NCI-H345 treated with DMSO at 0.1 percent for 48 hours (cell line): ENCODE measurements around the gene TCEA2.

Experiments
- DNase-seq: peaks from one replicate; lab custom pipeline; 2025; ENCODE audit not compliant: unreplicated experiment; lab: John Stamatoyannopoulos, UW

TCEA2 gene

GRCh38 chr20:64063389-64064144, 569 bp downstream of the TCEA2 start:
- no peak for DNase-seq

GRCh38 chr20:64064145-64064698, 1.2 kb downstream of the TCEA2 start:
- DNase-seq, result no peak

- no peak for DNase-seq
Measured at GRCh38 chr20:64065062-64065973, 2.3 kb downstream of the TCEA2 start.

GRCh38 chr20:64065974-64066343, 3.0 kb downstream of the TCEA2 start:
- no peak for DNase-seq

GRCh38 chr20:64067005-64067632, 4.1 kb downstream of the TCEA2 start:
- no peak for DNase-seq

GRCh38 chr20:64067733-64068307, 4.8 kb downstream of the TCEA2 start:
- no peak for DNase-seq

- no peak for DNase-seq
Measured at GRCh38 chr20:64068386-64069208, 5.6 kb downstream of the TCEA2 start.

- DNase-seq, result no peak
Measured at GRCh38 chr20:64069209-64069613, 6.2 kb downstream of the TCEA2 start.

- DNase-seq, result no peak
Measured at GRCh38 chr20:64069614-64070243, 6.7 kb downstream of the TCEA2 start.

- no peak for DNase-seq
Measured at GRCh38 chr20:64070244-64070993, 7.4 kb downstream of the TCEA2 start.

- DNase-seq, result no peak
Measured at GRCh38 chr20:64071341-64072332, 8.6 kb downstream of the TCEA2 start.

- no peak for DNase-seq
Measured at GRCh38 chr20:64072498-64073063, 9.6 kb downstream of the TCEA2 start.

- no peak for DNase-seq
Measured at GRCh38 chr20:64073476-64074183, 10.6 kb downstream of the TCEA2 start.

- no peak for DNase-seq
Measured at GRCh38 chr20:64074184-64074789, 11.3 kb downstream of the TCEA2 start.

GRCh38 chr20:64074963-64075362, 12.0 kb downstream of the TCEA2 start:
- DNase-seq, result no peak

- DNase-seq, result no peak
Measured at GRCh38 chr20:64075556-64075955, 12.6 kb downstream of the TCEA2 start.
